ENCODE data around the gene GPRIN1.
"Not testable (repeated sequence)": the region's sequence is repeated elsewhere in the genome, so short reads cannot be mapped to it uniquely, and the experiment has no call there.

Gene GPRIN1

GRCh38 chr5:176597417-176598389 lies 12.3 kb downstream of the GPRIN1 start:
- no peak for DNase-seq (ENCODE audit: low read depth in 1 of 2, low spot score in 1 of 2)

GRCh38 chr5:176596689-176597416 lies 13.1 kb downstream of the GPRIN1 start:
- peak; percentile 34 to 51 for DNase-seq (ENCODE audit: low read depth in 1 of 2, low spot score in 1 of 2)

GRCh38 chr5:176596069-176596644 lies 13.8 kb downstream of the GPRIN1 start:
- no peak for DNase-seq (ENCODE audit: low read depth in 1 of 2, low spot score in 1 of 2)

GRCh38 chr5:176595386-176595943 lies 14.5 kb downstream of the GPRIN1 start:
- DNase-seq (ENCODE audit: low read depth in 1 of 2, low spot score in 1 of 2), result no peak

GRCh38 chr5:176594554-176594953 lies 15.4 kb downstream of the GPRIN1 start:
- no peak for DNase-seq (ENCODE audit: low read depth in 1 of 2, low spot score in 1 of 2)

DNA sequence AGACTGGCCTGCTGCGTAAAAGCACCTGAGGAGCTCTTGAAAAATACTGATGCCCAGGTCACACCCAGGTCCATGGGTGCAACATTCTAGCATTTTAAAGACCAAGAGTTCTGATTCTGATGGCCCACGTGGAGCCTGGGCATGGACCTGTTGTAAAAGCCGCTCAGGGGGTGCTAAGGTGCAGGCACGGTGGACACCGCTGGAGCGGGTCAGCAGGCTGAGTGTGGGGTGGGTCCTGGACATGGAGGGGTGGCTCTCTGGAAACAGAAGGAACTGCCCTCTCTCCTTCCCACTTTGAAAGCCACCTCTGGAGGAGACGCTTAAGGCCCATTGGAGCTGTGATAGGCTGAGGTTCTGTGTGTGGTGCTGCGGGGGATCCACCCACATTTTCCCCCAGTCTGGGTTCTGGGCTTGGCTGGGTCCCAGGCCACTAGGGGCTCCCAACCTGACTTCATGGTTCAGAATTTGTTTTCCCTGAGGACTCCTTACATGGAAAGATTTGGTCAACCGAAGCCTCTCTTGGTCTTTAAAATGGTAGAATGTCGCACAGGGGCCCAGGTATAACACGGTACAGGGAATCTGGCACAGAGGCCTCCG lies 16.6 kb downstream of the GPRIN1 start:
- no peak for DNase-seq (ENCODE audit: low read depth in 1 of 2, low spot score in 1 of 2)

- no peak for DNase-seq (ENCODE audit: low read depth in 1 of 2, low spot score in 1 of 2)
These were observed 17.4 kb downstream of the GPRIN1 start for GRCh38 chr5:176592573-176592972.

- DNase-seq (ENCODE audit: low read depth in 1 of 2, low spot score in 1 of 2), result not testable (repeated sequence)
These were observed 18.3 kb downstream of the GPRIN1 start for GRCh38 chr5:176591667-176592066.

DNA sequence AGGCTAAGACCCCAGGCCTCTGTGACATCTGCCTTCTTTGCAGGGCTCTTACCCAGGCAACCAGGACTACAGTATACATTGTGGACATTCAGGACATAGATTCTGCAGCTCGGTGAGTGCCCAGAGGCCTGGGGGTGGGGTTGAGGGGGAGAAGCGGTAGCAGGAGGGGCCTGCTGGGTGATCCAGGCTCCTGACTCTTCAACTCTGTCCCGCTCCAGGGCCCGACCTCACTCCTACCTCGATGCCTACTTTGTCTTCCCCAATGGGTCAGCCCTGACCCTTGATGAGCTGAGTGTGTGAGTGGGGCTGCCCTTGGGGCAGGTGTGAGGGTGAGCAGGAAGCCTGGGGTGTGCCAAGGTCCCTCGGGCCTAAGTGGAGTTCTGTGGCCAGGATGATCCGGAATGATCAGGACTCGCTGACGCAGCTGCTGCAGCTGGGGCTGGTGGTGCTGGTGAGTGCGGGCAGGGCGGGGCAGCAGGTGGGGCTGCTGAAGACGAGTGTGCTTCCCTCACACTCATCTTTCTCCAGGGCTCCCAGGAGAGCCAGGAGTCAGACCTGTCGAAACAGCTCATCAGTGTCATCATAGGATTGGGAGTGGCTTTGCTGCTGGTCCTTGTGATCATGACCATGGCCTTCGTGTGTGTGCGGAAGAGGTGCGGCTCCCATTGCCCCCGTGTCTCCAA lies 19.8 kb downstream of the GPRIN1 start:
- no peak for DNase-seq (ENCODE audit: low read depth in 1 of 2, low spot score in 1 of 2)

GRCh38 chr5:176589039-176589769 lies 20.8 kb downstream of the GPRIN1 start:
- DNase-seq (ENCODE audit: low read depth in 1 of 2, low spot score in 1 of 2), result no peak

GRCh38 chr5:176588297-176588696 lies 21.7 kb downstream of the GPRIN1 start:
- DNase-seq (ENCODE audit: low read depth in 1 of 2, low spot score in 1 of 2), result no peak

DNA sequence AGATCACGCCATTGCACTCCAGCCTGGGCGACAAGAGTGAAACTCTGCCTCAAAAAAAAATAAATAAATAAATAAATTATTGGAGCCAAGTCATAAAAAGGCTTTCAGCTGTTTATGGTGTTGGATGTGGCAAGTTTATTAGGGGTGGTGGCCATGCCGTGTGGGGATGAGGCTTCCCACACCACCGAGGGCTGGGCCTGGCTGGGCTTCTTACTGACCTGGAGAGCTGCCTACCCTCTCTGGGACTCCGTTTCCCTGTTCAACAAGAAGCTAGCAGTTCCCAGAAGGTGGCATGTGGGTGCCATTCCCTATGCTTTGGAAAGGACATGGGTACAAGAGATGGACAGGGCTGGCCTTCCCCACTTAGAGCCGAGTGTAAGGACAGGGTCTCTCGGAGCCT lies 22.6 kb downstream of the GPRIN1 start:
- no peak for DNase-seq (ENCODE audit: low read depth in 1 of 2, low spot score in 1 of 2)

DNA sequence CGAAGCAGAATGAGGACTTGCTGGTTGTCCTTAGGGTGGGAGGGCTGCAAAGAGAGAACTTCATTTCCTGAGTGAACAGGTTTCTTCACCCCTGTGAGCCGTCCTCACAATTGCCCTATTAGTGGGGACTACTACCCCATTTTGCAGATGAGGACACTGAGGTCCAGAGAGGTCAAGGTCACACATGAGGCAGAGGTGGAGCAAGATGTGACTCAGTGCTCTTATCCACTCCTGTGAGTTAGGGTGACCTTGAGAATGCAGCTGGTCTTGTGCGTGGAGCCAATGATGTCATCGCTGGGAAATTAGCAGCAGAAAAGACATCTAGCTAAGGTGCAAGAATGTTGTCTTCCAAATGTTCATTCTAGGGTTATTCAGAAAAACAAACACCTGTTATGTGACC lies 26.9 kb downstream of the GPRIN1 start:
- no peak for DNase-seq (ENCODE audit: low read depth in 1 of 2, low spot score in 1 of 2)

DNA sequence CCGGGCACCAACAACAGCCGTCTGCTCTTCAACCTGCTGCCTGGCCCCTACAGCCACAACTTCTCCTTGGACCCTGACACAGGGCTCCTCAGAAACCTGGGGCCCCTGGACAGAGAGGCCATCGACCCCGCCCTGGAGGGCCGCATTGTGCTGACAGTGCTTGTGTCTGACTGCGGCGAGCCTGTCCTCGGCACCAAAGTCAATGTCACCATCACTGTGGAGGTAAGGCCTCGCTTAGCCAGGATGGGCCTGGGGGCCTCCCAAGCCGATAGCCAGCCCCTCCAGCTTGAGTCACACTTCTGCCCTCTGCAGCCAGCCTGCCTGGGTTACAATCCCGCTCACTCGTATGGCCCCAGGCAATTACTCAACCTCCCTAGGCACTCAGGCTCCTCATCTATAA lies 28.6 kb downstream of the GPRIN1 start:
- no peak for DNase-seq (ENCODE audit: low read depth in 1 of 2, low spot score in 1 of 2)

DNA sequence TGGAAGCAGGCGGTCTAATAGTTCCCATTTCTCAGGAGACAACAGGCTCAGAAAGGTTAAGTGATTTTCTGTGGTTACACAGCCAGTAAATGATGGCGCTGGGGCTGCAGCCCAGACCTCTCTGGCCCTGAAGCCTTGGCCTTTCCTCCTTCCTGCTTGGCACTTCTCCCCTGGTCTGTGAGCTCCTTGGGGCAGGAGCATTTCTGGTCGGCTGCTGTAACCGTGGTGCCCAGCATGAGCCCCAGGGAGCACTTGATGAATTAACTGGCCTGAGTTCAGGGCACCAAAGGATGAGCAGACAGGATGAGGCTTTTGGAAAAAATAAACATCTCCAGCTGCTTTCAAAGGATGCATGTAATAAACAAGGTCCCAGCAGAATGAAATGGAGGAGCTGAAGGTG lies 30.6 kb downstream of the GPRIN1 start:
- DNase-seq (ENCODE audit: low read depth in 1 of 2, low spot score in 1 of 2), result no peak

DNA sequence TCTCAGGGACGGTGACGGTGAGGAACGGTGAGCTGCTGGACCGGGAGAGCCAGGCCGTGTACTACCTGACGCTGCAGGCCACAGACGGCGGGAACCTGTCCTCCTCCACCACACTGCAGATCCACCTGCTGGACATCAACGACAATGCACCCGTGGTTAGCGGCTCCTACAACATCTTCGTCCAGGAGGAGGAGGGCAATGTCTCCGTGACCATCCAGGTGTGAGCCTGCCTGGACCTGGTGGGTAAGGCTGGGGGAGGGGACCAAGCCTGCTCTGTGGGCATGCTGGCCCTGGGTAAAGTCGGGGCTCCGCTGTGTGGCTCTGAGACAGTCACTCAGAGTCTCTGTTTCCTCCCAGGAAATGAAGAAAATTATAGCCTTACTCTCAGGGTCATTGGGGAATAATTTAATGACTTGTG lies 31.6 kb downstream of the GPRIN1 start:
- no peak for DNase-seq (ENCODE audit: low read depth in 1 of 2, low spot score in 1 of 2)

GRCh38 chr5:176577312-176578176 lies 32.4 kb downstream of the GPRIN1 start:
- DNase-seq (ENCODE audit: low read depth in 1 of 2, low spot score in 1 of 2), result no peak

DNA sequence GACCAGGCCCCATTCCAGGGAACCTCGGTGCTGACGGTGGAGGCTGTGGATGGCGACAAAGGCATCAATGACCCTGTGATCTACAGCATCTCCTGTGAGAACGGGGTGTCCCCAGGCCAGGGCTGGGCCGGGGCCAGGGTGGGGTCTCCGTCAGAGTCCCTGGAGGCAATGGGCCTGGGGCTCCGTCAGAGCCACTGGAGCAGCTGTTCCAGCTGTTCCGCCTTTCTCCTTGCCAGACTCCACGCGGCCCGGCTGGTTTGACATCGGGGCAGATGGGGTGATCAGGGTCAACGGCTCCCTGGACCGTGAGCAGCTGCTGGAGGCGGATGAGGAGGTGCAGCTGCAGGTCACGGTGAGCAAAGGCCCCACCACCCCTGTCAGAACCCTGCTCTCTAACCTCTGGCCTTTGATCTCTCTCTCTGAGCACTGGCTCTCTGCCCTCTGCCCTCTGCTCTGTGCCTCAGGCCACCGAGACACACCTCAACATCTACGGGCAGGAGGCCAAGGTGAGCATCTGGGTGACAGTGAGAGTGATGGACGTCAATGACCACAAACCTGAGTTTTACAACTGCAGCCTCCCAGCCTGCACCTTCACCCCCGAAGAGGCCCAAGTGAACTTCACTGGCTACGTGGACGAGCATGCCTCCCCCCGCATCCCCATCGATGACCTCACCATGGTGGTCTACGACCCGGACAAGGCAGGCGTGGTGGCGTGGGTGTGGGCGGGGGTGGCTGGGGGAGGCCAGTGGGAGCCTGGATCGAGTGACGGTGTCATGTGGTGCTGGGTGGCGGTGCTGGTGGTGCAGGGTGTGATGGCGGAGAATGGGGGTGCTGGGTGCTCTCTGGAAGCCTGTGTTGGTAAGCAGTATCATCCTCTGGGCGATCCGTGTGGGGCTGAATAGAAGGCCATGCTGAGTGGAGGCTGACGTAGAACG lies 34.2 kb downstream of the GPRIN1 start:
- DNase-seq (ENCODE audit: low read depth in 1 of 2, low spot score in 1 of 2), result no peak

Measured in activated T-helper 1 cell treated with anti-CD3 and anti-CD28 coated beads, Interleukin-2, amount 50 U/mL, for 16 hours (primary cell).